K562 (cell line): Measurements from ENCODE around the gene AZGP1. TPM values are rescaled to one million over a fixed set of nuclear protein-coding genes. Genes with fewer than 3 reads are reported as not detected.
A peak's percentile ranks its signal among the peaks of the same experiment; 100 is the strongest.

Experiments
- BHLHE40 ChIP-seq: IDR thresholded peaks from 2 replicates; pipeline ENCODE4 v1.6.1; 2011; ENCODE audit warnings: low read length, improper control_type of control experiment
- FOXP1 ChIP-seq: sonication (generic); formaldehyde crosslinking; IDR thresholded peaks from 2 replicates; pipeline ENCODE4 v1.8.0; 2022; ENCODE audit warnings: mild to moderate bottlenecking, missing genetic modification reagents
- POLR2AphosphoS5 ChIP-seq: IDR thresholded peaks from 2 replicates; pipeline ENCODE4 v1.6.1; 2011; ENCODE audit warnings: mild to moderate bottlenecking, low read depth, low read length, moderate library complexity; ENCODE audit not compliant: control insufficient read depth, insufficient read depth
- RHOXF2B ChIP-seq: fragments of 250-450 bp; sonication (Bioruptor Pico); conservative IDR thresholded peaks from 2 replicates; pipeline ENCODE4 v1.5.1; 2021
- TCF3 ChIP-seq: sonication (generic); formaldehyde crosslinking; IDR thresholded peaks from 2 replicates; pipeline ENCODE4 v1.4.0; 2020; ENCODE audit warnings: mild to moderate bottlenecking, missing genetic modification reagents
- THRAP3 ChIP-seq: fragments of 450-650 bp; IDR thresholded peaks from 2 replicates; pipeline ENCODE4 v1.6.1; 2016; ENCODE audit warnings: mild to moderate bottlenecking, inconsistent platforms, borderline replicate concordance
- TRIM28 ChIP-seq: fragments of 450-650 bp; IDR thresholded peaks from 2 replicates; pipeline ENCODE4 v1.6.1; 2017
- XRCC3 ChIP-seq: fragments of 450-650 bp; IDR thresholded peaks from 2 replicates; pipeline ENCODE4 v1.6.1; 2017; ENCODE audit warnings: mild to moderate bottlenecking, moderate library complexity
- XRCC4 ChIP-seq: IDR thresholded peaks from one replicate; pipeline ENCODE4 v1.6.1; 2011; ENCODE audit not compliant: insufficient read depth, insufficient read length; ENCODE audit errors: extremely low read depth
- YBX1 ChIP-seq: fragments of 450-650 bp; IDR thresholded peaks from 2 replicates; pipeline ENCODE4 v1.7.1; 2016; ENCODE audit warnings: mild to moderate bottlenecking
- ZBED1 ChIP-seq: IDR thresholded peaks from 2 replicates; pipeline ENCODE4 v1.6.1; 2014
- polyA plus RNA-seq, 8 experiments: library from polyadenylated mRNA; depleted of rRNA in 4 of 8; stranded (reverse) in 5 of 8; unstranded in 3 of 8; fragments of >200 nt; fragmentation: Nextera tagmentation in 2 of 8; fragmentation: Illumina TruSeq in 1 of 8; extraction: Ambion mirVana in 2 of 8; extraction: Trizol in 1 of 8; gene quantifications; 2 replicates each; pipeline versions ENCODE4 v1.2.1 to v1.2.3, GENCODE V29; 2011 to 2014; ENCODE audit warnings: inconsistent platforms in 1 of 8, missing spikeins in 1 of 8
- total RNA-seq, 7 experiments: library from RNA; depleted of rRNA in 6 of 7; stranded (reverse); fragments of >200 nt in 6 of 7; fragmentation: Illumina TruSeq in 2 of 7; extraction: Trizol in 2 of 7; gene quantifications; 2 replicates each; pipeline versions ENCODE4 v1.2.1 to v1.2.3, GENCODE V29; 2011 to 2021; ENCODE audit warnings: low replicate concordance in 1 of 7
- TF ChIP-seq, protein P1 (sequence below): fragments of 250-450 bp; sonication (Bioruptor Pico); IDR thresholded peaks from 2 replicates; pipeline ENCODE4 v1.5.1; 2021; ENCODE audit warnings: mild to moderate bottlenecking
- TF ChIP-seq, protein P2 (sequence below): fragments of 250-450 bp; sonication (Bioruptor Pico); IDR thresholded peaks from 2 replicates; pipeline ENCODE4 v1.5.0; 2021
- TF ChIP-seq, protein P3 (sequence below): fragments of 250-450 bp; sonication (Bioruptor Pico); IDR thresholded peaks from 2 replicates; pipeline ENCODE4 v1.4.0; 2020; ENCODE audit warnings: mild to moderate bottlenecking
- TF ChIP-seq, protein P4 (sequence below): fragments of 250-450 bp; sonication (Bioruptor Pico); IDR thresholded peaks from 2 replicates; pipeline ENCODE4 v1.8.0; 2021; ENCODE audit warnings: moderate library complexity, mild to moderate bottlenecking, inconsistent platforms
- TF ChIP-seq, protein P5 (sequence below): fragments of 450-650 bp; IDR thresholded peaks from 2 replicates; pipeline ENCODE4 v1.6.1; 2017; ENCODE audit warnings: antibody characterized with exemption, mild to moderate bottlenecking
- TF ChIP-seq, protein P6 (sequence below): sonication (generic); formaldehyde crosslinking; IDR thresholded peaks from 2 replicates; pipeline ENCODE4 v1.8.0; 2022; ENCODE audit warnings: mild to moderate bottlenecking, missing genetic modification reagents

Gene AZGP1
- total and polyA plus RNA-seq, 9 of the 15 experiments (the other 6 are each of a cell fraction or from before 2014, with no cell fraction given), result 0.18 to 0.53 TPM; not detected in 7

DNA sequence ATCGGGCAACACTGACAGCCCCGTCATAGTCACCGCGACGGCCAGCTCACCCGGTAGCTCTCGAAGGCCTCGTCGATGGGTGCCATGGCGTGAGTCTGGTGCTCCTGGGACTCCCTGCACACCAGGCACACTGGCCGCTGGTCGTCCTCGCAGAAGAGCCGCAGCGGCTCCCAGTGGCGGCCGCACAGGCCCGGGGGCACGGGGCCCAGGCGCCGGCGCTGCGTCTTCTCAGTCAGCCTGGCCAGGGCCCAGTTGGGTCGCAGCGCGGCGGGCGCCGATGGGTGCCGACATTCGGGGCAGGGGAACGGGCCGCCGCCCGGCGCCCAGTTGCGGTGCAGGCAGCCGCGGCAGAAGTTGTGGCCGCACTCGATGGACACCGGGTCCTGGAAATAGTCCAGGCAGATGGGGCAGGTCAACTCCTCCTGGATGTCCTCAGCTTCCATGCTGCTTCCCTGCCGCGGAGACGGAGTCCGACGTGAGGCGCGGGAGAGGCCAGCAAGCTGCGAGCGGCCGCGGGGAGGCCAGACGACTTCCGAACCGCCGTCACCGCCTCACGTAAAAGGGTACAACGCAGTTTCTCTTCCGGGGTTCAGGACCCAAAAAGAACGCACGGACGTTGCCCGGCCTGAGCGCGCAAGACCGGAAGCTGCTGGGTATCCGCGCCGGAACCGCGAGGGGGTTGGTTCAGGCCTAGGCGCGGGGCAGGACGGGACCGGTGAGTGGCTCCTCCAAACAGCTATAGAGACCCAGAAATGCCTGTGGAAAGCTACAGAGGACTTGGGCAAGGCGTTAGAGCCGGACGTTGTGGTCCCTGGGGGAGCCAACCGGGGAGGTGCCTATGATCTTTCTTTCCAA is 56.6 kb downstream of the AZGP1 start, which contains the start of gene TRIM4 (continued):
- TF ChIP-seq, protein P1, sequence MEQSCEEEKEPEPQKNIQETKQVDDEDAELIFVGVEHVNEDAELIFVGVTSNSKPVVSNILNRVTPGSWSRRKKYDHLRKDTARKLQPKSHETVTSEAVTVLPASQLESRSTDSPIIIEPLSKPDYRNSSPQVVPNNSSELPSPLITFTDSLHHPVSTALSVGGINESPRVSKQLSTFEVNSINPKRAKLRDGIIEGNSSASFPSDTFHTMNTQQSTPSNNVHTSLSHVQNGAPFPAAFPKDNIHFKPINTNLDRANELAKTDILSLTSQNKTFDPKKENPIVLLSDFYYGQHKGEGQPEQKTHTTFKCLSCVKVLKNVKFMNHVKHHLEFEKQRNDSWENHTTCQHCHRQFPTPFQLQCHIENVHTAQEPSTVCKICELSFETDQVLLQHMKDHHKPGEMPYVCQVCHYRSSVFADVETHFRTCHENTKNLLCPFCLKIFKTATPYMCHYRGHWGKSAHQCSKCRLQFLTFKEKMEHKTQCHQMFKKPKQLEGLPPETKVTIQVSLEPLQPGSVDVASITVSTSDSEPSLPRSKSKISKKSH (CRISPR knock-in tag), result no peak
- TF ChIP-seq, protein P2, sequence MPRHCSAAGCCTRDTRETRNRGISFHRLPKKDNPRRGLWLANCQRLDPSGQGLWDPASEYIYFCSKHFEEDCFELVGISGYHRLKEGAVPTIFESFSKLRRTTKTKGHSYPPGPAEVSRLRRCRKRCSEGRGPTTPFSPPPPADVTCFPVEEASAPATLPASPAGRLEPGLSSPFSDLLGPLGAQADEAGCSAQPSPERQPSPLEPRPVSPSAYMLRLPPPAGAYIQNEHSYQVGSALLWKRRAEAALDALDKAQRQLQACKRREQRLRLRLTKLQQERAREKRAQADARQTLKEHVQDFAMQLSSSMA (CRISPR knock-in tag), result 0 out of 2 replicates have a peak, but pooled peaks have one; percentile 39
- TF ChIP-seq, protein P3, sequence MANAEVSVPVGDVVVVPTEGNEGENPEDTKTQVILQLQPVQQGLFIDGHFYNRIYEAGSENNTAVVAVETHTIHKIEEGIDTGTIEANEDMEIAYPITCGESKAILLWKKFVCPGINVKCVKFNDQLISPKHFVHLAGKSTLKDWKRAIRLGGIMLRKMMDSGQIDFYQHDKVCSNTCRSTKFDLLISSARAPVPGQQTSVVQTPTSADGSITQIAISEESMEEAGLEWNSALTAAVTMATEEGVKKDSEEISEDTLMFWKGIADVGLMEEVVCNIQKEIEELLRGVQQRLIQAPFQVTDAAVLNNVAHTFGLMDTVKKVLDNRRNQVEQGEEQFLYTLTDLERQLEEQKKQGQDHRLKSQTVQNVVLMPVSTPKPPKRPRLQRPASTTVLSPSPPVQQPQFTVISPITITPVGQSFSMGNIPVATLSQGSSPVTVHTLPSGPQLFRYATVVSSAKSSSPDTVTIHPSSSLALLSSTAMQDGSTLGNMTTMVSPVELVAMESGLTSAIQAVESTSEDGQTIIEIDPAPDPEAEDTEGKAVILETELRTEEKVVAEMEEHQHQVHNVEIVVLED (CRISPR knock-in tag), result peak; percentile 84
- TF ChIP-seq TCF3 (CRISPR knock-in tag) (no peak), FOXP1 (CRISPR knock-in tag) (peak; percentile 65; the same call in 1 of the 2 replicates), ZBED1 (no peak), BHLHE40 (peak; percentile 13; the same call in 1 of the 2 replicates), XRCC3 (no peak), POLR2AphosphoS5 (peak; percentile 86), XRCC4 (no peak), RHOXF2B (CRISPR knock-in tag) (no peak), TRIM28 (no peak; the same call in 1 of the 2 replicates), YBX1 (no peak), THRAP3 (no peak)
- TF ChIP-seq, protein P4, sequence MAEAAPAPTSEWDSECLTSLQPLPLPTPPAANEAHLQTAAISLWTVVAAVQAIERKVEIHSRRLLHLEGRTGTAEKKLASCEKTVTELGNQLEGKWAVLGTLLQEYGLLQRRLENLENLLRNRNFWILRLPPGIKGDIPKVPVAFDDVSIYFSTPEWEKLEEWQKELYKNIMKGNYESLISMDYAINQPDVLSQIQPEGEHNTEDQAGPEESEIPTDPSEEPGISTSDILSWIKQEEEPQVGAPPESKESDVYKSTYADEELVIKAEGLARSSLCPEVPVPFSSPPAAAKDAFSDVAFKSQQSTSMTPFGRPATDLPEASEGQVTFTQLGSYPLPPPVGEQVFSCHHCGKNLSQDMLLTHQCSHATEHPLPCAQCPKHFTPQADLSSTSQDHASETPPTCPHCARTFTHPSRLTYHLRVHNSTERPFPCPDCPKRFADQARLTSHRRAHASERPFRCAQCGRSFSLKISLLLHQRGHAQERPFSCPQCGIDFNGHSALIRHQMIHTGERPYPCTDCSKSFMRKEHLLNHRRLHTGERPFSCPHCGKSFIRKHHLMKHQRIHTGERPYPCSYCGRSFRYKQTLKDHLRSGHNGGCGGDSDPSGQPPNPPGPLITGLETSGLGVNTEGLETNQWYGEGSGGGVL (CRISPR knock-in tag), result no peak
- TF ChIP-seq, protein P5, sequence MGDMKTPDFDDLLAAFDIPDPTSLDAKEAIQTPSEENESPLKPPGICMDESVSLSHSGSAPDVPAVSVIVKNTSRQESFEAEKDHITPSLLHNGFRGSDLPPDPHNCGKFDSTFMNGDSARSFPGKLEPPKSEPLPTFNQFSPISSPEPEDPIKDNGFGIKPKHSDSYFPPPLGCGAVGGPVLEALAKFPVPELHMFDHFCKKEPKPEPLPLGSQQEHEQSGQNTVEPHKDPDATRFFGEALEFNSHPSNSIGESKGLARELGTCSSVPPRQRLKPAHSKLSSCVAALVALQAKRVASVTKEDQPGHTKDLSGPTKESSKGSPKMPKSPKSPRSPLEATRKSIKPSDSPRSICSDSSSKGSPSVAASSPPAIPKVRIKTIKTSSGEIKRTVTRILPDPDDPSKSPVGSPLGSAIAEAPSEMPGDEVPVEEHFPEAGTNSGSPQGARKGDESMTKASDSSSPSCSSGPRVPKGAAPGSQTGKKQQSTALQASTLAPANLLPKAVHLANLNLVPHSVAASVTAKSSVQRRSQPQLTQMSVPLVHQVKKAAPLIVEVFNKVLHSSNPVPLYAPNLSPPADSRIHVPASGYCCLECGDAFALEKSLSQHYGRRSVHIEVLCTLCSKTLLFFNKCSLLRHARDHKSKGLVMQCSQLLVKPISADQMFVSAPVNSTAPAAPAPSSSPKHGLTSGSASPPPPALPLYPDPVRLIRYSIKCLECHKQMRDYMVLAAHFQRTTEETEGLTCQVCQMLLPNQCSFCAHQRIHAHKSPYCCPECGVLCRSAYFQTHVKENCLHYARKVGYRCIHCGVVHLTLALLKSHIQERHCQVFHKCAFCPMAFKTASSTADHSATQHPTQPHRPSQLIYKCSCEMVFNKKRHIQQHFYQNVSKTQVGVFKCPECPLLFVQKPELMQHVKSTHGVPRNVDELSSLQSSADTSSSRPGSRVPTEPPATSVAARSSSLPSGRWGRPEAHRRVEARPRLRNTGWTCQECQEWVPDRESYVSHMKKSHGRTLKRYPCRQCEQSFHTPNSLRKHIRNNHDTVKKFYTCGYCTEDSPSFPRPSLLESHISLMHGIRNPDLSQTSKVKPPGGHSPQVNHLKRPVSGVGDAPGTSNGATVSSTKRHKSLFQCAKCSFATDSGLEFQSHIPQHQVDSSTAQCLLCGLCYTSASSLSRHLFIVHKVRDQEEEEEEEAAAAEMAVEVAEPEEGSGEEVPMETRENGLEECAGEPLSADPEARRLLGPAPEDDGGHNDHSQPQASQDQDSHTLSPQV, result peak; percentile 68
- TF ChIP-seq, protein P6, sequence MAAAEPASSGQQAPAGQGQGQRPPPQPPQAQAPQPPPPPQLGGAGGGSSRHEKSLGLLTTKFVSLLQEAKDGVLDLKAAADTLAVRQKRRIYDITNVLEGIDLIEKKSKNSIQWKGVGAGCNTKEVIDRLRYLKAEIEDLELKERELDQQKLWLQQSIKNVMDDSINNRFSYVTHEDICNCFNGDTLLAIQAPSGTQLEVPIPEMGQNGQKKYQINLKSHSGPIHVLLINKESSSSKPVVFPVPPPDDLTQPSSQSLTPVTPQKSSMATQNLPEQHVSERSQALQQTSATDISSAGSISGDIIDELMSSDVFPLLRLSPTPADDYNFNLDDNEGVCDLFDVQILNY, result no peak; the same call in 1 of the 2 replicates
